ENCODE results near the gene CPNE2.

GRCh38 chr16:57134982-57135381, 42.6 kb downstream of the CPNE2 start:
- TF ChIP-seq, protein P1, sequence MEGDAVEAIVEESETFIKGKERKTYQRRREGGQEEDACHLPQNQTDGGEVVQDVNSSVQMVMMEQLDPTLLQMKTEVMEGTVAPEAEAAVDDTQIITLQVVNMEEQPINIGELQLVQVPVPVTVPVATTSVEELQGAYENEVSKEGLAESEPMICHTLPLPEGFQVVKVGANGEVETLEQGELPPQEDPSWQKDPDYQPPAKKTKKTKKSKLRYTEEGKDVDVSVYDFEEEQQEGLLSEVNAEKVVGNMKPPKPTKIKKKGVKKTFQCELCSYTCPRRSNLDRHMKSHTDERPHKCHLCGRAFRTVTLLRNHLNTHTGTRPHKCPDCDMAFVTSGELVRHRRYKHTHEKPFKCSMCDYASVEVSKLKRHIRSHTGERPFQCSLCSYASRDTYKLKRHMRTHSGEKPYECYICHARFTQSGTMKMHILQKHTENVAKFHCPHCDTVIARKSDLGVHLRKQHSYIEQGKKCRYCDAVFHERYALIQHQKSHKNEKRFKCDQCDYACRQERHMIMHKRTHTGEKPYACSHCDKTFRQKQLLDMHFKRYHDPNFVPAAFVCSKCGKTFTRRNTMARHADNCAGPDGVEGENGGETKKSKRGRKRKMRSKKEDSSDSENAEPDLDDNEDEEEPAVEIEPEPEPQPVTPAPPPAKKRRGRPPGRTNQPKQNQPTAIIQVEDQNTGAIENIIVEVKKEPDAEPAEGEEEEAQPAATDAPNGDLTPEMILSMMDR (conservative IDR thresholded peaks at IDR 0.05): no peak
- no peak for TF ChIP-seq ZFX (IDR thresholded peaks at IDR 0.05)
